ENCODE data around the gene CEP164.

- TF ChIP-seq CBX3 (IDR thresholded peaks at IDR 0.05; ENCODE audit: borderline replicate concordance, low read depth) (no peak), BCL3 (IDR thresholded peaks at IDR 0.05; ENCODE audit: borderline replicate concordance, insufficient read depth, low read depth, low read length, poor library complexity, severe bottlenecking) (no peak), MLLT1 (IDR thresholded peaks at IDR 0.05) (no peak), MEF2A (IDR thresholded peaks at IDR 0.05; ENCODE audit: insufficient read depth, low read depth, low read length) (no peak), POLR2A (IDR thresholded peaks at IDR 0.05; ENCODE audit: low read depth, low read length) (no peak), CHD4 (IDR thresholded peaks at IDR 0.05) (no peak), JUND (IDR thresholded peaks at IDR 0.05; ENCODE audit: low read depth, low read length) (no peak), ZNF217 (IDR thresholded peaks at IDR 0.05) (no peak), CREB1 (IDR thresholded peaks at IDR 0.05; ENCODE audit: low read depth) (no peak), POLR2AphosphoS5 (IDR thresholded peaks at IDR 0.05; ENCODE audit: low read length) (no peak), CEBPB (IDR thresholded peaks at IDR 0.05; ENCODE audit: borderline replicate concordance in 1 of 2, low read depth in 2 of 2, low read length in 2 of 2) (no peak)
- TF ChIP-seq, protein P1, sequence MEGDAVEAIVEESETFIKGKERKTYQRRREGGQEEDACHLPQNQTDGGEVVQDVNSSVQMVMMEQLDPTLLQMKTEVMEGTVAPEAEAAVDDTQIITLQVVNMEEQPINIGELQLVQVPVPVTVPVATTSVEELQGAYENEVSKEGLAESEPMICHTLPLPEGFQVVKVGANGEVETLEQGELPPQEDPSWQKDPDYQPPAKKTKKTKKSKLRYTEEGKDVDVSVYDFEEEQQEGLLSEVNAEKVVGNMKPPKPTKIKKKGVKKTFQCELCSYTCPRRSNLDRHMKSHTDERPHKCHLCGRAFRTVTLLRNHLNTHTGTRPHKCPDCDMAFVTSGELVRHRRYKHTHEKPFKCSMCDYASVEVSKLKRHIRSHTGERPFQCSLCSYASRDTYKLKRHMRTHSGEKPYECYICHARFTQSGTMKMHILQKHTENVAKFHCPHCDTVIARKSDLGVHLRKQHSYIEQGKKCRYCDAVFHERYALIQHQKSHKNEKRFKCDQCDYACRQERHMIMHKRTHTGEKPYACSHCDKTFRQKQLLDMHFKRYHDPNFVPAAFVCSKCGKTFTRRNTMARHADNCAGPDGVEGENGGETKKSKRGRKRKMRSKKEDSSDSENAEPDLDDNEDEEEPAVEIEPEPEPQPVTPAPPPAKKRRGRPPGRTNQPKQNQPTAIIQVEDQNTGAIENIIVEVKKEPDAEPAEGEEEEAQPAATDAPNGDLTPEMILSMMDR (IDR thresholded peaks at IDR 0.05 in 2 of 3, conservative IDR thresholded peaks at IDR 0.05 in 1 of 3; ENCODE audit: control insufficient read depth in 2 of 3, extremely low read depth in 1 of 3, insufficient read depth in 1 of 3, low read depth in 3 of 3, low read length in 3 of 3): no peak
Observed at GRCh38 chr11:117415358-117415896, 87.8 kb downstream of the CEP164 start.

Measured in GM12878 (cell line).